GM19240 (cell line): ENCODE results near the gene EFCAB6.

Source experiments
- DNase-seq: peaks from one replicate; pipeline ENCODE4 v3.0.0; 2011; ENCODE audit warnings: low spot score; ENCODE audit not compliant: insufficient read length

EFCAB6 gene

DNA sequence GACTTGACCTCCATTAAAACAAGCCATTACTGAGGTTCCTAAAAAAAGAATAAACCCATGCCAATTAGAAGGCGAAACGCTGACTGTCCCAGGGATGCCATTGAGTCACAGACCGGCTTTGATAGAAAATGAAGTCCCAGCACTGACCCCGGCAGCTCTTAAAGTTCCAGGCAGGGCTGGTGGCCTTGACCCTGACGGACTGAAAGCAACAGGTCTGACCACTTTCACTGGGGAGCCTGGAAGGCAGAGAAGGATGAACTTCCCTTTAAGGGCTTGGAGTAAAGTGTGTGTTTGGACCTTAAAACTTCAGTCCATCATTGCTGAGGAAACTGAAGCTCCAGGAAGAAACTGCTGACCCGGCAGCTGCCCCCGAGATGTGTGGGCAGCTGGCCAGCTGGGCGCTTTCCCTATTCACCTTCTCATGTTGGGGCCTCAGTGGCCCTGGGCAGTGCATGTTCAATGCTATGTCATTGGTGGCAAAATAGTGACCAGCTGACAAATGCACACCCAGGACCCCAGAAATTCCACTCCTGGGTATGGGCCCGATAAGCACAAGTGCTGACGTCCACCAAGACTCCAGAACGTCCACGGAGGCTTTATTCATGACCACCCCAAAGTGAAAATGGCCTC, 18.9 kb upstream of the EFCAB6 start:
- no peak for DNase-seq

DNA sequence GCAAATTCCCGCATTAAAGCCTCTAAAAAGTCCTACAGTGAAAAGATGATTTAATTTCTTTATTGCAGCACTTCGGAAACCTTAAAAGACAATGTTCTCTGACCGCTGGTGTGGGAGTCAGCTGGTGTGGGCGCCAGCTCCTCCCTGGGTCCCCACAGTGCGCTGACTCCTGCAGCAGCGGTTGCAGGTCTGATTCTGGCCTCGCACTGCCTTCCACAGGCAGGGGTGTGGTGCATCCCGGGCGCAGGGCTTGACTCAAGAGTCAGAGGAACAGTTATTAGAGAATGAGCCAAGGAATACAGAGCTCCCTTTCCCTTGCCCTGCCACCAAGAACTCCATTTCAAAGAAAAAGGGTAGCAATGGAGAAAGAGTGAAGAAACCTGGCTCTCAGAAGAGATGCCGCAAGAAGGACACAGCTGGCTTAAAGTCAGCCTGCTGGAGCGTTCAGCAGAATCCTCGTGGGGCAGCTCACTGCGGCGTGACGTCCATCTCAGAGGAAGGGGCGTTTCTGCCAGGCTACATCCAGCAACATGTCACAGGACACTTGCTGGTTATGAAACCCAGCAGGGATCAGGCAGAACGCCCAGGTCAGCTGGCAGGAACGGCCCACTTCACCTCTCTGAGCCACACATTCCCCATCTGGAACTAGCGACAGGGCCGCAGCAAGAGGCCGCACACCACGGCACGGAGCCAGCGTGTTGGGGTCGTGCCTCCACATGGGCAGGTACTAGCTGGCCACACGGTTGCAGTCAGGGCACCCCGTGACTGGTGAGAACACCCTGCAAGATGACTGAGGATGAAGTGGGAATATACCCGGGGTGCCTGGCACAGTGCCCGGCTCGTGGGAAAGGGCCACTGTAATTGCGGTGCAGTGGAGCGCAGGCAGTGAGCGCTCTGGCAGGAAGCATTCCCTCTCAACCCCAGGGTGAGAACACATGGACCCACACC, 18.1 kb upstream of the EFCAB6 start:
- DNase-seq: no peak

DNA sequence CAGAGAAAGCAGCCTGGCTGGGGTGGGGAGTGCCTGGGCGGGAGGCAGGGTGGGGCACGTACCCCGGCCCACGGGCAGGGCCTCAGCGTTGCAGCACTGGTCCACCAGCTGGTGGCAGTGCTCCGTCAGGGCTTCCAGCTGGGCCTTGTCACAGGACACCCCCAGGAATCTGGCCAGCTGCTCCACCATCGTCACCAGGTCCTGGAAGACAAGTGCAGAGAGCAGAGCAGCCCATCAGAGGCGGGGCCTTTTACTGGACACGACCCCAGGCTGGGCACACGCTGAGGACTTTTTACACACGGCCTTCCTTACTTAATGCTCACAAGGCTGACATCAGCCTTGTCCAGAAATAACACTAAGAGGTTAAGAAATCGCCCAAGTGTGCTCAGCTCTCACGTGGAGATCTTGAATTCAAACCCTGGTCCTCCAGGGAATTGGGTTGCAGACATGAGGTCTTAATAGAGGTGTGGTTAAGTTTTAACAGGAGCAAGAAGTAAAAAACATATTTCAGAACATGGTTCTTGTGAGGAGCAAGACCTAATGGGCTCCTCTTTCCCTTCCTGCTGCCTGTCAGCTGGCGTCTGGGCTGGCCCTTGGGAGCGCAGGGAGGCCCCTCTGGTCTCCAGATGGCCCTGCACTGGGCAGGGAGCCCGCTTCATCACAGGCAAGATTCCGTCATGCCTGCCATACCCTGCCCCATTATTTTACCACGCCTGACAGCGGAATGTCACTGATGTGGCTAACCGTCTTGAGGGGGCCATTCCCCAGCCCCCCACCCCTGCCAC, 17.1 kb upstream of the EFCAB6 start:
- no peak for DNase-seq

DNA sequence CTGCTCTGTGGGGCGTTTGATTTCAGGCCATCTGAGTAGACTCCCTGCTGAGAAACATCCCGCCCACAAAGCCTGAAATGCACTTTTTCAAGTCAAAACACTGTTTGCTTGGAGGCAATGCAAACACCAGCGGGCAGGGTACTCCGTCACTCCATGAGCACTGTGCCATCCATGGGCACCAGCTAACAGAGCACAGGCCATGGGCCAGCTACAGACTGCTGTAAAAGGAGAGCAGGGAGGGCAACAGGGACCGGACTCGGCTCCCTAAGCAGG, 16.6 kb upstream of the EFCAB6 start:
- no peak for DNase-seq

DNA sequence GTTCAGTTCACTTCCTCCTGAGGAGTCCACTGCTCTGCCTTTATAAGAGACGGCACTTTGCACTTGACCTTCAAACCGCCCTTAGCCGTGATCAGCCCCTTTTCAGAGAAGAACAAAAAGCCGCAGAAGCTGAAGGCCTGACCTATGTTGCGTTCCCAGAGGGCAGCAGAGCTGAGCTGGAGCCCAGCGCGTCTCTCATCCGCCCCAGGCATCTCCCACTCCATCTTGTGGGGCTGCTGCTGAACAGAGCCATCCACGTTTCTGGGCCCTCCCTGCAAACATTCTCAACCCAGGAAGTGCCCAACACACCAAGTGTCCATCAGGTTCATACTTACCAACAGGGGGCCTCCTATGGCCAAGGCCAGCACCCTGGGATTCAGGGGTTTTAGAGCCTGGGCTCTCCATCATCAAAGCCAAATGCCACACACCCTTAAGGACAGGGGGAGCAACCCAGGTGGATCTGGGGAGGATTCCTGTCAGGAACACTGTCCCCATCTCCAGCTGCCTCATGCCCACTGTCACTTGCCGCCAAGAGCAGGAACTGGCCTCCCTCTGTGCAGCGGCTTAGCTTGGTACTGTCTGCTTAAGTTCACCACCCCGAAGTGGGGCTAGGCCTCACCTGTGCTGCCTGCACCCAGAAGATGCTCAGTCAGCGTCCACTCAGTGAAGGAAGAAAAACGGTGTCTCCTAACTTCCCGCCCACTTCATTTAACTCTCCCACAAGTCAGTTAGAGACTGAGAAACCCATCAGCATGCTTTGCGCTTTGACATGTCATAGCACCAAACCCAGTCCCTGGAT, 16.0 kb upstream of the EFCAB6 start:
- no peak for DNase-seq

DNA sequence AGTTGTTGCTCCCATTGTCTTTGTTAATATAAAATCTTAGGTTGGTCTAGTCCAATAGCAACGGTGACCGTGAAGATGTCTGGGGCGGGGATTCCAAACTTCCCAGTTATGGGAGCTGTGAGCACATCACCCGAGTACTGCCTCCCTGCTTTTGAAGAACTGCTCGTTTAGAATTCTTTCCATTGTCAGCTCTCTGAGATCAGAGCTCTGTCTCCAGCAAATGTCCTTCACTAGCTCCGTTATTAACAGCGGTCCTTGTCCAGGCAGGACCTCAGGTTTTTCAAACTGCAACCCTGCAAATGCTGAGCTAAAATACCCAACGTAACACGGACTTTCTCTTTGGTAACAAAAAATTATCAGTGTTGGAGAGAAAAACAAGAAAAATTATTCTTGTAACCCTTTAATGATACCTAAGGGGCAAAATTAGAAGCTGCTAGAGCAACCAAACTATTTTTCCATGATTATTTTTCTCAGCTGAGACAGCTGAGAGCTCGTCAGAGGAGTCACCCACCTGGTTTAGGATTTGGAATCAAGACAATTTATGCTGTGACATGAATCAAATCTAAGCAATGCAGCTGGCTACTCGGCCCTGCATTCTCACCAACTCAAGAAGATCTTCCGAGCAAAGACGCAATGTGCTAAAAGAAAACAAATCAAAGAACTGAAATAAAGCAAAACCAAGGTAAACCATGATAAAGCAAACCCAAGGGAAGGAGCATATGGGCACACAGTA, 15.1 kb upstream of the EFCAB6 start:
- no peak for DNase-seq

DNA sequence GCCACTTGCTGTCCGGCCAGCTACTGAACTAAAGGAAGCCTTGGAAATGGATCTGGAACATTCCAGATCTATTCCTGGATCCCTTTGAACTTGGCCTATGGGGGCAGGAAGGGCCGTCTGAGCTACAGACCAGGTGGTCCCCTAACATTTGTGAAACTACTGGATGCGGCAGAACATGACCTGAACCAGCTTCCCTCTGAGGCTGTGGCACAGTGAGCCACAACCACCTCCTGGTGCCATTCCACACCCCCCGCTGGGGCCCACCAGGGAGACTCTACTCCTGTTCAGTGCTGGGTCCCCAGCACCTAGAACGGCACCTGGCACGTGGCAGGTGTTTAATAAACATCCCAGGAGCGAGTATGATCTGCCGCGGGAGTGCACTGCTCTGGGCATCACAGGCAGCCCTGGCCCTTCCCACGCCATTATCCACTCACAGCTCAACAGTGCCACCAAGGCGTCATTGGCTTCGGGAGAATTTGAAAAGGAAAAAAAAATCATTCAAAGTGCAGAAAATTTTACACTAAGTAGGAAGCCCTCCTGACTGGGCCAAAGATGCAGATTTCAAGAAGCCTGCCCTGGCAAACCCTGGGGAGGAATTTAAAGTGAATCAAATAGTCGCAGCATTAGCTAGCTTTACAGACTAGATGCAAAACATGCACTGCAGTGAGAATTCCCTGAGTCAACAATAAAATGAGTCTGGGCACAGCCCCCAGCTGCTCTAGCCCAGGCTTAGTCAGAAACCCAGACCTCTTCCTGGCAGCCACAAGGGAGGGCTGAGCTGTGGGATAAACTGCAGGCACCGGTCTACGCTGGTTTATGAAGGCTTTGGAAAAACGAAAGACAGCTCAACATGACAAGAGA, 14.3 kb upstream of the EFCAB6 start:
- no peak for DNase-seq

DNA sequence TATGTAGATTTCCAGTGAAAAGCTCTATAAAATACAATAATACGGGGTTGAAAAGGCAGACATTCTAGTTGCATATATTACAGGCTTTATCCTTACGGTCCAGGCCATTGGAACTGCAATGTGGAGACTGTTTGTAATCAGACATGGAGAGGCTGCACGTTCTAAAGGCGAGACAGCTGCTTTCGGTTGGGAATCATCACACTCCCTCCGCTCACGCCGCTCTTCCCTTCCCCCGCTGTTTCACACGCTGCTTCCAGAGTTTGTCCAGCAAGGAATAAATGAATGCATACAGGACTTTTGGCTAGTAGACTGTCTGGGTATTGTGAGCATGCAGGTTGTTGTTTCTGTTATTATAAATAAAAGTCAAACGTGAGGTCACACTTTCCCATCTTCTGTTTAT, 13.5 kb upstream of the EFCAB6 start:
- no peak for DNase-seq

DNA sequence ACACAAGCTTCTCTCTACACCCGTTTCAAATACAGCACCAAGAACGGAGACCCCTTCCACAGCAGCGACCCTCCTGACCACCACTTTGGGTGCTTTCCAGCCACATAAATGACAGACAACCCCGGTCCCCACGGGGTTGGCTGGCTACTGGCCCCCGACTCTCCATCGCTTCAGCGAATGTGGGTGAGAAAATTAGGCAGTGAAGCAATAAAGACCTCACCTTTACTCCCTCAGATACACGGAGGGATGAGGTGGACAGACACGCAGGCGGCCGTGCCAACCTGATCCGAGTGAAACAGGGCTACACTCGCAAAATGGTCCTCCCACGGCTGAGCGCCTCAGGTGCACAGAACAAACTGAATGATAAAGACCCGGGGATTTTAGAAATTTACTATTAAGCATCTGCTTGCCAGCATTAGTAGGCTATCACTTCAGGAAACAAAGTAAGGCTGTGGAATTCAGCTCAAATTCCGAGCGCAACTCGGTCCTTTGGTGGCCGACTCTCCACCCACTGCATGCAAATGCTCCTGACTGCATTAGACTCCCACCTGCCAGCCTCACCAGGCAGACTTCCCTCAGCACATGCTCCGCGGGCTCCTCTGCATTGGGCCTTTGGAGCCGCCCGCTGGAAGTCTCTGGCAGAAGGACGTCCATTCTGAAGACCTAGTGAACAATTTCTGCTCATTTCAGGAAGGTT, 12.8 kb upstream of the EFCAB6 start:
- DNase-seq: no peak

DNA sequence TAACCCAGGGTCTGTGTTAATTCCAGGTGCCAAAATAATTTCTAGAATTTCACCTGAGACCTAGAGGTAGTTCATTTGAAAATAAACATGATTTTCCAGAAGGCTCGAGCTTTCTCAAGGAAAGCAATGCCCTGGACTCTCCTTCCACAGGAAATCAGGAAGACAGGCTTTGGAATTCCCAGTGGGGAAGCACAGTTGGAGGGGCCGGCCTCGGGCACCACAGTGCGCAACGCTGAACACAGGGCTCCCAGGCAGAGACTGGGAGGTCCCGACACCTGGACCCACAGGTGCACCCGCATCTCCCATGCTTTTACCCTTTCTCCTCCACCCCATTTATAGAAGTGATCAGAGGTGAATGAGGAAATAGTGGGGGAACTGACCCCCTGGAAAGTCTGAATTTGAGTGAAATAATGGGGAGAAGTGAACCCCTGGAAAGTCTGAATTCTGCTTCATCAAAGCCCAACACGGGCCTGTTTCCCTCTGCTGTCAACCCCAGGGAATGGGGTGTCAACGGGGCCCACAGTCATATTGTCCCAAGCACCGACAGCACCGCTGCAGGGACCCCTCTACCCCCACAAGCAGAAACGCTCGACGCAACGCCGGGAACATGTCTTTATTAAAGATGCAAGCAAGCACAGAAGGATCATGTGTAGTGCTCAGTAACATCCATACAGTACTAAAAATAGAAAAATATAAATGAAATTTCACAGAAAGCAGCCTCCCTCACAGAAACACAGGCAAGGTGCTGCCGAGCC, 12.0 kb upstream of the EFCAB6 start:
- DNase-seq: no peak

DNA sequence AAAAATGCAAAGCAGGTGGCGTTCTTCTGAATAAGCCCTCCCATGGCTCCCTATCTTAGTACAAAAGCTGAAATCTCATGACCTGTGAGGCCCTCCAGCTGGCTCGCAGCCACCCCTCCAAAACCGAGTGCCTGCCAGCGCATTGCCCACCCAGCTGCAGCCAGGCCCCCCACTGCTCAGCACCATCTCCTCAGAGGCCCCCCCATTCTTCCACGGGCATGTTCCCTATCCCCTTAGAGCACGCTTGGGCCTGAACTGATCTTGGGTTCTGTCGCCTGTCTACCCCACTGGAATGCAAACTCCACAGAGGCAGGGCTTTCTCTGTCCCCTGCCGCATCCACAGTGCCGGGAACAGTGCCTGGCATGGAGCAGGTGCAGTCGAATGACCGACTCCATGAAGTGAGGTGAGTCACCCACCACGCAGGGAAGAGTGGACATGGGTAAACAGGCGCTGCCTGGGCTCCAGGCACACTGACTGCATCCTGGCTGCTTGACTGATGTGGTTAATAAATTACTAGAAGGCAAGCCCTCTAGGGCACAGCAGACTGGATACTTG, 11.3 kb upstream of the EFCAB6 start:
- no peak for DNase-seq

DNA sequence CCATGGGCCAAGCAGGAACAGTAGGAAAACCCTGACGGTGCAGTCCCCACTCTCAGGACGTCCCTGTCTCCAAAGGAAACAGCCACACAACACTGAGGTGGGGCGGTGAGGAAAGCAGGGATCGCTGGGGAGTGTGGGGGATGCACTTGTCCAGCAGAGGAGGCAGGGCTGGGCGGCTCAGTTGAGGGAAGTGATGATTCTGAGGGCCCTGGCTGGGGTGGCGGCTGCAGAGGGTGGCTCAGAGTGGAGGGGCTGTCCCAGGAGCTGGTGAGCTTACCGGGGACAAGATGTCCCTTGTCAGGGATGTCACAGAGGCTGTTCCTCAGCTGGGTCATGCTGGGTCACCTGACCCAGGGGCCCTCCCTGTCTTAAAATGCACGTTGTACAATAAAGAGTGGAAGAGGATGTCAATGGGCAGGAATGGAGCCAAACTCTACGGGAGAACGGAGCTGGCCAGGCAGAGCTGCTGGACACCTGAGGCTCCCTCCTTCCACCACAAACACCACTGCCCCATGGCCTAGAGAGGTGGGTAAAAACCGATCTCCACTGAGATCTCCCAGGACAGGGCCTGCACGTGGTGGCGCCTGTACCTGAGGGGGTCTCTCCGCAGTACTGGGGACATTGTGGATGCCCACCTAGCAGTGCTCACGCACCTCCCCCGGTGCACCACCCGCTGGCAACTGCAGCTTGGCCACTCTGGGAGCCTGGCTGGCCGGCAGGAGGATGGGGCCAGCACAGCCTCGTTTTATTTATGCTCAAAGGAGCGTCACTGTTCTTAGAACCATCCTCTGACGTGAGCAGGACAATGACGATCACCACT, 9.7 kb upstream of the EFCAB6 start:
- no peak for DNase-seq

DNA sequence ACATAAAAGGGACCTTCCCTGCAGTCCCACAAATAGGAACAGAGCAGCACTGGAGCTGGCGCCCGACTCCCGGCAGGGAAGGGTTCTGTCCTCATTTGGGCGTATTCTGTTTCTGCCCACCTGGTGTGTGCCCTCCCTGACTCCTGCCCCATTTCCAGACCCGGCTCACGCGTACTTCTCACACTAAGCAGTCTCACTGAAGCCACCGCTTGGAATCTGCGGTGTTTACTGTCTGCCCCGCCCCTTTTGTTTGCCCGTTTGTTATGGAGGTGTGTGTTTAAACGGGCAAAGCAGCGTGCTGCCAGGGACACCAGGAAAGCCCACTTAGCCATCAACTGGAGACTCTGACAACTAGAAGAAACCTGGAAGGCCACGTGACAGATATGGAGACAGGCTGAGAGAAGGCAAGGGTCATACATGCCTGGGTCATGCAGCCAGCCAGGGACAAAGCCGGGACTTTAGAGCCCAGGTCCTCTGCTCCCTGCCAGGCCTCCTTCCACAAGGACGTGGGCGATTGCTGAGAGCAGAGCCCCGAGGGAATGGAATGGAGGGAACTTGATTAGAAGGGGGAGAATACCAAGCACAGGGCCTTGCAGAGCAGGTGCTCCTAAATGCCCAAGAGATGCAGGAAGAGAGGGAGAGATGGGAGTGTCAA, 8.7 kb upstream of the EFCAB6 start:
- DNase-seq: no peak

DNA sequence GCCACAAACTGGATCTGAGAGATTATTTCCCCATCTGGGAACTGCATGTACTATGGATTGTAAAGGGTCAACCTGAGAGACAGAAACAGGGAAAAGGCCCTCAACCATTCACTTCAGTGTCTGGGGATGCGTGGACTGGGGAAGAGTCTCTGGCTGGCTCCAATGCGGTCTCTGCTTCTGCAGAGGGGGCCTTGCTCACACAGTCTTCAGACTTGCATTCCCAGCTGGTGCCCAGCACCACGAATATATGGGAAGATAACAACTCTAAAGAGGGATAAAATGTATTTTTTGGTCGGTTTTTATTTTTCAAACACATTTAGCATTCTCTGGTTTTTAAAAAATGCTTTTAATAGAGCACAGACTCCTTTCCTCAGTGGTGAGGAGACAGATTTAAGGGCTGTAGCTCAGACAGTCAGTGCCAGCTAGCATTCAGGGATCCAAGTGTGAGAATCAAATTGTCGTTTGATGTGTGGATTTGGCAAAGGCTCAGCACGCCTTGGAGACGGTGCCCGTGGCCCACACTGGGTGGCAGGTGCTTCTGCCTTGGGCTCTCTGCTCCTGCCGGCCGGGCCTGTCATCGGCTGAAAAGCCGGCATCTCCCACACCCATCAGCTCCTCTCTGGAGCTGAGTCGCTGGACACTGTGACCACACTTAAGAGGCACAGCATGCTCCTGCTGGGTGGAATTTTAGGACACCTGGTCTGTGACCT, 8.0 kb upstream of the EFCAB6 start:
- DNase-seq: no peak

DNA sequence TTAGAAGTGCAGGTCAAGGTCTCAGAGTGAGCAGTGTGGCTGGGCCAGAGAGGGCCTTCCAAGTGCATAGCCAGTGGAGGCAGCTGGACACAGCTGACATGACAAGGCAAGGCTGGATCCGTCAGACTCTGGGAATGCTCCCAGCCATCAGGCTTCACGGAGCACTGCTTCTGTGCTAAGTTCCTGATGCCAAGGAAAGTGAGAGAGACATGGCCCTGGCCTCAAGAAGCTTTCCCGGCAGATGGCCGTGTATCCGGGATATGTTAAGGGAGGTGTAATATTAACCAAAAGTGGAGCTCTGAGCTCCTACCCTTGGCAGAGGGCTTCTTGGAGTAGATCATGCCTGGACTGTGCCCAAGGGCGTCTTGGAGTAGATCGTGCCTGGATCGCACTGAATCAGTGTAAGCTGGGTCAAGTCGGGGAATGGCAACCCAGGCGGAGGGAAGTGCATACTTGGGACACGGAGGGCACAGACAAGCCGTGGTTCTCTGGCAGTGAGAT, 7.4 kb upstream of the EFCAB6 start:
- no peak for DNase-seq

DNA sequence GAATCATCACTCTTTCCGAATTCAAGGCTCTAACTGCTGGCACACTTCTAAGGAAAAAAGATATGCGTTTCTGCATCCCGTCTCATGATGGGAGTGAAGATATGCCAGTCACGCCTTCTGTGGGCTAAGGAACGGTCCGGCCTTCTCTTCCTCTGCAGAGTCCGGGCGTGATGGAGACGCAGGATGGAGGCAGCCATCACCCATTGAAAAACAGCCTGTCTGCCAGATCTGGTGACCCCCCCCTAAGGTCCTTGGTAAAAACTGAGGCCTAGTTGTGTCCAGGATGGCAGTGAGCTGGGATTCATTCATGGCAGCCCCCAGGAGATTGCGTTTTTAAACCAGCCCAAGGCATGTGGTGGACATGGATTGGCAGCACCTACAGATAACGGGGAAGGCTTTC, 6.9 kb upstream of the EFCAB6 start:
- DNase-seq: no peak
